ENCODE measurements around the gene DCAF15. TPM values are rescaled to one million over a fixed set of nuclear protein-coding genes. Genes with fewer than 3 reads are reported as not detected.

Gene DCAF15
- total RNA-seq, 4 donors from 2014 or later, result 11.2 to 39.6 (median 20.1) TPM

DNA sequence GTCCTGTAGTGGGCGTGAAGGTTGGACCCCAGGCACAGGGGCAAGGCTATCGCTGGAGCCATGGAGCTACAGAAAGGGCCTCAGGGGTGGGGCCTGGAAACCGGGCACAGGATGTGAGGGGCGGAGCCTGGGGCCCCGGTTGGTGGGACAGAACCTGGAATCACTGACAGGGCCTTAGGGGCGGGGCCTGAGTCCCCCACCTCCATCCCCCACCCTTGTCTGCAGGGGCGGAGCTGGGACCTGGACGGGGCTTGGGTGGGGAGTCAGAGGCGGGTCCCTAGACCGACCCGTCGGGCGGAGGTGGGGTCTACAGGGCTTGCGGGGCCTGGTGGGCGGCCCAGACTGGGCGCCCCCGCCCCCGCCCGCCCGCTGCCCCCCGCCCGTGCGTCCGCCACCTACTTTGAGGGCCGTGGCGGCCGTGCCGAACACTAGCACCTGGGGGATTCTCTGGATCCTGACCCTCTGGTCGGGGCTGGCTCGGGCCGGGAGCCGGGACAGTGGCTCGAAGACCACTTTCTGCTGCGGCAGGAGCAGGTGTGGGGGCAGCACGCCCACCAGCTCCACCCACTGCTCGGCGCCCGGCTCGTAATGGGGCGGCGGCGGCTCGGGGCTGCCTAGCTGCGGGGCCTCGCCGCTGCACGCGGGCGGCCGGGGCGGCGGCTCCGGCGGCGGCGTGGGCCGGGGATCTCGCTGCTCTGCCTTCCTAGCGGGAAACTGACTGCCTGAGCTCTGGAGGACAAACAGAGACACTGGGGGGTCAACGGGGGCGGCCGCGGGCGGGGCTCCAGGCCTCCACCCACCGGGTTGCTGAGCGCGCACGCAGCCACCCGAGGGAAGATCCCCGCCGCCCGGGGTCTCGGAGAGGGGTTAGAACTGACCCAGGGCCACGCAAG, 26.3 kb downstream of the DCAF15 start:
- peak; percentile 91 to 92 for DNase-seq
- peak in 1 of 2 donors; percentile 15 for TF ChIP-seq POLR2A (IDR thresholded peaks at IDR 0.05)
- TF ChIP-seq, protein P1, sequence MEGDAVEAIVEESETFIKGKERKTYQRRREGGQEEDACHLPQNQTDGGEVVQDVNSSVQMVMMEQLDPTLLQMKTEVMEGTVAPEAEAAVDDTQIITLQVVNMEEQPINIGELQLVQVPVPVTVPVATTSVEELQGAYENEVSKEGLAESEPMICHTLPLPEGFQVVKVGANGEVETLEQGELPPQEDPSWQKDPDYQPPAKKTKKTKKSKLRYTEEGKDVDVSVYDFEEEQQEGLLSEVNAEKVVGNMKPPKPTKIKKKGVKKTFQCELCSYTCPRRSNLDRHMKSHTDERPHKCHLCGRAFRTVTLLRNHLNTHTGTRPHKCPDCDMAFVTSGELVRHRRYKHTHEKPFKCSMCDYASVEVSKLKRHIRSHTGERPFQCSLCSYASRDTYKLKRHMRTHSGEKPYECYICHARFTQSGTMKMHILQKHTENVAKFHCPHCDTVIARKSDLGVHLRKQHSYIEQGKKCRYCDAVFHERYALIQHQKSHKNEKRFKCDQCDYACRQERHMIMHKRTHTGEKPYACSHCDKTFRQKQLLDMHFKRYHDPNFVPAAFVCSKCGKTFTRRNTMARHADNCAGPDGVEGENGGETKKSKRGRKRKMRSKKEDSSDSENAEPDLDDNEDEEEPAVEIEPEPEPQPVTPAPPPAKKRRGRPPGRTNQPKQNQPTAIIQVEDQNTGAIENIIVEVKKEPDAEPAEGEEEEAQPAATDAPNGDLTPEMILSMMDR (IDR thresholded peaks at IDR 0.05), result peak in 1 of 4 experiments; percentile 6
- peaks cover 0 to 6% of the 10 kb centered on the region in 2 donors for H3K4me1 ChIP-seq
- intact Hi-C loops (cut with DNase I; ENCODE audit: low total_unique reads), result no loop called here
- H3K27ac ChIP-seq, result peak overlapping the region; percentile 69 to 83
- H3K27me3 ChIP-seq, result no peaks in the 10 kb centered on the region
- H3K4me3 ChIP-seq, result peak overlapping the region; percentile 26 to 53
- no peaks in the 10 kb centered on the region for H3K9me3 ChIP-seq
- H3K36me3 ChIP-seq, result no peaks in the 10 kb centered on the region

DNA sequence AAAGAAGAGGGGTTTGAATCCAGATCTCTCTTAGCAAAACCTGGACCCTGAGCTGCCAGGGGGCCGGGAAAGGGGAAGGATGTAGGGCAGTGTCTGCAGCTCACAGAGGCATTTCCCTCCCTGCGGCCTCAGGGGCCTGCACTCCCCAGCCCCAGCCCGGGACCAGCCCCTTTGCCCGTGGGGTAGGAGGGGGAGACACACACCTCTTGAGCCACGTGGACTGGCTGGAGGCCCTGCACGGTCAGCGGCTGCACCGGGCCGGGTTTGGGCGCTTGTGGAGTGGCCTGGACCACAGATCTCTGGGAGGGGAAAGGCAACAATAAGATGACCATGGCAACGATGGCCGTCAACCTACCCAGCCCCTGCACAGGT, 26.9 kb downstream of the DCAF15 start:
- intact Hi-C loops (cut with DNase I; ENCODE audit: low total_unique reads), result no loop called here
- peaks cover 0 to 6% of the 10 kb centered on the region in 2 donors for H3K4me1 ChIP-seq
- no peaks in the 10 kb centered on the region for H3K36me3 ChIP-seq
- DNase-seq, result peak in 1 of 2 donors; percentile 50
- H3K27ac ChIP-seq, result peak overlapping the region; percentile 69 to 83
- H3K4me3 ChIP-seq, result peak overlapping the region; percentile 26 to 53
- H3K27me3 ChIP-seq, result no peaks in the 10 kb centered on the region
- no peak for TF ChIP-seq POLR2A (IDR thresholded peaks at IDR 0.05)
- TF ChIP-seq, protein P1 (IDR thresholded peaks at IDR 0.05), result no peak
- H3K9me3 ChIP-seq, result no peaks in the 10 kb centered on the region

DNA sequence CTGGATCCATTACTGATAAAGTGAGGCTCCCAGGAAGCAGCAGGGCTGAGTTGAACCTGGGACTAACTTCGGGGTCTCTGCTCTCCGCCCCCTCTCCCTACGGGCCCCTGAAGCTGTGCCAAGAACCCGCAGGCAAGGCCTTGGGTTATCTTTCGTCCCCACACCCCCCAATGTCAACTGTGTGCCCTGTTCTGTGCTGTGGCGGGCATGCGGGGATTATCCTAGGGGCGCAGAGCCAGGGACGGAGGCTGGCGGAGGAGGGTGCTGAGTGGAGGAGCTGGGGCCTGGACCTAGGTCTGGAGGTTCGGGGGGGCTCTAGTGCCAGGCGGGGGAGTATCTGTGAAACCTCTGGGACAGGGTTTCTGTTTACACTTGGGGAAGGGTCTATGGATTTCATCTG, 27.4 kb downstream of the DCAF15 start:
- Histone ChIP-seq H3K27me3 (no peaks in the 10 kb centered on the region), H3K36me3 (no peaks in the 10 kb centered on the region), H3K4me3 (no peak overlapping the region), H3K4me1 (peaks cover 0 to 6% of the 10 kb centered on the region in 2 donors), H3K9me3 (no peaks in the 10 kb centered on the region), H3K27ac (no peak overlapping the region)
- intact Hi-C loops (cut with DNase I; ENCODE audit: low total_unique reads), result no loop called here
- DNase-seq, result no peak
- TF ChIP-seq POLR2A (IDR thresholded peaks at IDR 0.05), result no peak
- TF ChIP-seq, protein P1 (IDR thresholded peaks at IDR 0.05), result no peak

DNA sequence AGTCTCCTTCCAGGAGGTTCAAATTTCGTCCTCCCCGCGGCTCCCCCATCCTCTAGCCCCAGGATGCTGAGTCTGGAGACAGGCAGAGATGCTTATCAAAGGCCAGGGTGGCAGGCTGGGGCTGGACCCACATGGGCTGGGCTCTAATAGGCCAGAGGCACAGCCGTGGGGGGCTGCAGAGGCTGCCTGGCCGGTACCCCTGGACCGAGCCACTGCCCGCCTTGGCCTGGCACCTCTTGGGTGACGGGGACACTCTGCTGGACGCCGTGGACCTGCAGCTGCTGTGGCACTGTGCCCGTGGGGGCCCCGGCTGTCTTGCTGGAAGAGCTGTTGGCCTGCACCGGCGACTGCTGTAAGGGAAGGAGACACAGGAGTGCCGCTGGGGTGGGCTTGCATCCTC, 28.0 kb downstream of the DCAF15 start:
- peaks cover 0 to 6% of the 10 kb centered on the region in 2 donors for H3K4me1 ChIP-seq
- H3K27me3 ChIP-seq, result no peaks in the 10 kb centered on the region
- no peak overlapping the region for H3K4me3 ChIP-seq
- TF ChIP-seq POLR2A (IDR thresholded peaks at IDR 0.05), result no peak
- TF ChIP-seq, protein P1 (IDR thresholded peaks at IDR 0.05), result no peak
- H3K9me3 ChIP-seq, result no peaks in the 10 kb centered on the region
- H3K36me3 ChIP-seq, result no peaks in the 10 kb centered on the region
- H3K27ac ChIP-seq, result no peak overlapping the region
- intact Hi-C loops (cut with DNase I; ENCODE audit: low total_unique reads), result no loop called here
- DNase-seq, result no peak

DNA sequence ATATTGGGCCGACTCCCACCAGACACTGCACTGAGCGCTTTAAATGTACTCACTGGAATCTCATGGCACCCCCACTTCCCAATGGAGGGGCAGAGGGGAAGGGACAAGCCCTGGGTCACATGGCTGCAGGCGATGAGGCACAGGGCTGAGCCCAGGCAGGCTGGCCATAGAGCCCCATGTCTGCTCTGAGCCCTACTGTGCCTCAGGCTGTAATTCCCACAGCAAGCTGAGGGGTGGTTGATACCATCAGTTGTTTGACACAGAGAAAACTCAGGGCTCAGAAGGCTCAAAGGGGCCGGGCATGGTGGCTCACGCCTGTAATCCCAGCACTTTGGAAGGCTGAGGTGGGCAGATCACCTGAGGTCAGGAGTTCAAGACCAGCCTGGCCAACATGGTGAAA, 28.7 kb downstream of the DCAF15 start:
- TF ChIP-seq, protein P1 (IDR thresholded peaks at IDR 0.05), result no peak
- TF ChIP-seq POLR2A (IDR thresholded peaks at IDR 0.05), result no peak
- DNase-seq, result no peak
- no peak overlapping the region for H3K4me3 ChIP-seq
- intact Hi-C loops (cut with DNase I; ENCODE audit: low total_unique reads), result no loop called here
- H3K9me3 ChIP-seq, result no peaks in the 10 kb centered on the region
- H3K27me3 ChIP-seq, result no peaks in the 10 kb centered on the region
- no peak overlapping the region for H3K27ac ChIP-seq
- H3K36me3 ChIP-seq, result no peaks in the 10 kb centered on the region
- peaks cover 0 to 6% of the 10 kb centered on the region in 2 donors for H3K4me1 ChIP-seq

All from uterus (tissue), 4 donors.